Activated gamma-delta T cell treated with Interleukin-2 at 50 U/mL for 16 hours (primary cell): ENCODE measurements around the gene PDHB.

ENCODE experiments used
- DNase-seq: peaks from one replicate; pipeline ENCODE4 v3.0.0-alpha.2; 2020

PDHB gene

GRCh38 chr3:58394339-58394738 is 39.3 kb downstream of the PDHB start:
- no peak for DNase-seq

- no peak for DNase-seq
Observed at GRCh38 chr3:58392181-58392580, 41.5 kb downstream of the PDHB start.

GRCh38 chr3:58391156-58391865 is 42.3 kb downstream of the PDHB start:
- no peak for DNase-seq

- DNase-seq: no peak
Observed at GRCh38 chr3:58388550-58389091, 45.0 kb downstream of the PDHB start.

DNA sequence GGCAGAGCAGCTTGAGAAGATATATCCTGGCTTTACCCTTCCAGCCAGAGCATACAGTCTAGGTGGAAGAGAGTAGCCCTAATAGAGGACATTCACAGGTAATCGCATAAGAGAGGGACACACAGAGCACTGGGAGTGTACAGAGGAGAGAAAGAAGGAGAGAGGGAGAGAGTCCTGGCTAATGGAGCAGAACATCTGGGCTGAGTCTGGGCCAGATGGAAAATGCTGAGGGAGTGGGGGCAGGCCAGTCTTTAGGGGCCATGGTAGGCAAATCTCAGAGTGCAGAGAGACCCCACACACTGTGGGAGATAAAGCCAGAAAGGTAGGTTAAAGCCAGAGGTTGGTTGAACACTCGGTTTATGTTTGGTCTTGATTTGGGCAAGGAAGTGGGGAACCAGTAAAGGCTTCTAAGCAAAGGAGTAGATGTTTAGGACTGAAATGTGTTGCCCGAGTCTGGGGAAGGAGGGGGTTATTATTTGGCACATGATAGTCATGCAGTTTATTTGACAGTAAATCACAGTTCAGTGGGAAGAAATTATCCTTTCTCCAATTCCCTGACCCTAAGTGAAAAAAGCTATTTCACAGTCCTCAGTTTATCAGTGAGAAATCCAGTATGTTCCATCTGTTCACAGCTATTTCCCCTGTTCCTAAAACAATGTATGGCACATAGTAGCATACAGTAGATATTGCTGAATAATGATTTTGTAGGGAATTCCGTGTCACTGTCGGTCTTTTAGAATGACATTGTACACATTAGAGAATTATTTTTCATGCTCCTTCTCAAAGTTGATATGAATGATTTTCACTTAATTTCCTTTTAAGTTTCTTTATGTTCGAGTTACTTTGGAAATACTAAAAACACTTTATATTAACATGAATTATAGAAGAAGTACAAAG is 45.7 kb downstream of the PDHB start:
- no peak for DNase-seq

DNA sequence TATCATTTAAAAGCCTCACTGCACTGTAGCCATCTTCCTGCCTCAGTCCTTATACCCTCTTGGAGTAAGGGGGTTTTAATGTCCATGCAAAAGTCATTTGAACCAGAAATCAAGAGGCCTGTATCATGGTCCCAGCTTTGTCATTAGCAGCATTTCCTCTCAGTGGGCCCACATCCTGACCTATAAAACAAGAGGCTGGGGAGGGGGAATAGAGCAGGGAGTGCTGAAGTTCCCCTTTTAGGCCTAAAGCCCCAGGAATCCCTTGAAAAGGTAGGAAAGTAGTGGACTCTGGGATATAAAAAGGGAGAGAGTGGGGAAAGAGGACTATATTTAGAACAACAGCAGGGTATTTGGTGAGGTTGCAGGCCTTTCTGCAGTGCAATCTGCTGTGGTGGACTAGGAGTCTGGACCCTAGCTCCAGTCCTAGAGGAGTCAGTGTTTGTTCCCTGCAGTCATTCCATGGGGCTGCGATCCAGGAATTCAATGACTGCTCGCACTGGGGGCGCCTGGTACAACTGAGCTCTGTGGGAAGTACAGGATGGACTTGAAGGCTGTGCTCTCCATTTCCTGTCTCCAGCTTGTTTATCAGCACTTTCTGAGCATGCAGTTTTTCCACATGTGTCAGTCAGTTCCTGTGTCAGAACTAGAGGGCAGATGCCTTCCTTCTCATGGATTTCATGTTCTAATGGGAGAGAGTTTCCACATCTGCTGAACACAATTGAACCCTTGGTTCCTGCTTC is 46.8 kb downstream of the PDHB start:
- no peak for DNase-seq

GRCh38 chr3:58384381-58385090 is 49.1 kb downstream of the PDHB start:
- no peak for DNase-seq

DNA sequence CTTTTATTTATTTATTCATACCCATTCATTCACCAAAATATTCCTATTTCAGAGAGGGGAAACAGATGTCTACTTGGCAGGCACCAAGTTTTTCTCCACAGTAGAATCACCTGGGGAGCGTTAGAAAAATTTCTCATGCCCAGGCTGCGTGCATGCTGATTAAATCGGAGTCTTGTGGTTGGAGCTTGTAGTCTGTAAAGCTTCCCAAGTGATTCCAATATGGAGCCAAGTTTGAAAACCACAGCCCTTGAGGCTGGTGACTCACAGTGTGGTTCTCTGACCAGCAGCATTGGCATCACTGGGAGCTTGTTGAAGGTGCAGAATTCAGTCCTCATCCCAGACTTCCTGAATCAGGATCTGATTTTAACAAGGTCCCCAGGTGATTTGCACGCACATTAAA is 49.7 kb downstream of the PDHB start:
- no peak for DNase-seq

DNA sequence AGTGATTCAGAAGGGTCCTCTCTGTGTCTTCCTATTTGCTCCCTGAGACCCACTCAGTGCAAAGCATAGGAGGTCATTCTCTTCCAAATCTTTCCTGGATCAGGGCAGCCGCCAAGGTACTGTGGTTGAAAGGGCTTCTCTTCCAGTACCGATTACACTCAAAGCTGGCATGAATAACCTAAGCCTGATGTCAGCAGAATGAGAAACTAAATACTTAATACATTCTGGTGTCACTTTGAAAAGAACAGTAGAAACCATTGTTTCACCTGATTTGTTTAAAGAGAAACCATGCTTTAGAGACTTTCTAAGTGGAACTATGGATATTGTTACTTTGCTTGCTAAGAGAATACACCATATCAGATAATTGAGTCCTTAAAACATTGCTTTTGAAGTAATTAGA is 50.2 kb downstream of the PDHB start:
- no peak for DNase-seq

- DNase-seq: no peak
Observed at GRCh38 chr3:58379351-58380073, 54.1 kb downstream of the PDHB start.

DNA sequence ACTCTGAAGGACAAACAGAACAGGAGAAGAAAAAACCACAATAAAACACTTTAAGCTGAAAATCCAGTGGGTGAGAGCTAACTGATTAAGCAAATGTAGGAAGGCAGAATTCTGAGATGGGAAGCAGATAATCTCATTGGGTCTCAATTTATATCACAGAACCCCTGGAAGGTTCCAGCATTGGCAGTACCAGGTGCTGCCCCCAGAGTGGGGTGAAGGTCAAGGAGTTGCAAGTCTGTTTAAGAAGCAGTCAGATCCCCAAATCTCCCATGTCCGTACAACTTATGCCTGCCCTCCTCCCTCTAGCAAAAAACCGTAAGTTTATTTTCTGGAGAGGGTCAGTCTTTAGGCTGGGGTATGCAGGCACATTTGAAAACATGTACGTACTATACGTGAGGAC is 55.9 kb downstream of the PDHB start:
- no peak for DNase-seq
